ENCODE results near the gene PBX3.

The PBX3 gene

DNA sequence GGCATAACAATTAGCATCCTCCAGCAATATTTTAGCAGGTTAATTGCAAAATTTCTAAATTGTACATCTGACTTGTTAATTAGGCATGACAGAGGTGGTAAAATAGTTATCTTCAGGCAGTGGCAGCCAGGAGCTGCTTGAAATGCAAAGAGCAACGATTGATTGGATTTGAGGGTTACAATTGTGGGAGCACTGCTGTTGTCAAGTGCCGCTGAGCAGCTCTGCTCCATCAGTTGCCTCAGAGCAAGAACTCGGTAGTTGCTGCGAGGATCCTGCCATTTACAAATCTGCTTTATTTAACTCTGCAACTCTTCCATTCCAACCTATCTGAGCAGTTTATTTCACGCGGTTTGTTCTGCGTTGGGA is 12.6 kb downstream of the PBX3 start:
- no peak overlapping the region for H3K27ac ChIP-seq (ENCODE audit: low read depth, low read length, severe bottlenecking)
- H3K4me1 ChIP-seq (ENCODE audit: control insufficient read depth, insufficient read depth, low read length, poor library complexity, severe bottlenecking), result peaks cover 28% of the 10 kb centered on the region
- no peaks in the 10 kb centered on the region for H3K9me3 ChIP-seq (ENCODE audit: control insufficient read depth, low read length)
- 22 to 36% methylated on average over 6 to 7 of the region's 7 CpGs for WGBS, 2 experiments (ENCODE audit: insufficient coverage in 2 of 2)
- H3K4me3 ChIP-seq (ENCODE audit: extremely low read depth, insufficient read depth, low read length, poor library complexity, severe bottlenecking), result no peak overlapping the region
- H3K36me3 ChIP-seq (ENCODE audit: control insufficient read depth, insufficient read depth, low read length), result no peaks in the 10 kb centered on the region

DNA sequence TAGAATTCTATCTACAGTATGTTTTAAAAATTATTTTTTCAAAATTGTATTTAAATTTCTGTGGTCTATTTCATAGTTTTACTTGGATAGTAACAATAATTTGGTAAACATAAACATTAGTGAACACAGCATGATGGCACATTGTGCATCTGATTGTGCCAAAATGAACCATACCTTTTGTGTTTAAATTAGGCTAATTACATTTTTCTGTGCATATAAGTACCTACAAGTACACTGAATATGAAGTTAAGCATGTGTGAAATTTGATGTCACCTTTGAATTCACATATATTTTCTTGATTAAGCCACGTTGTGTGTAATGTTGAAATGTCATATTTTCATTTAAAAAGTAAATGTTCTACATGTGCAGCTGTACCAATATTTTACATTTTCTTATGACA is 13.4 kb downstream of the PBX3 start:
- peaks cover 28% of the 10 kb centered on the region for H3K4me1 ChIP-seq (ENCODE audit: control insufficient read depth, insufficient read depth, low read length, poor library complexity, severe bottlenecking)
- H3K27ac ChIP-seq (ENCODE audit: low read depth, low read length, severe bottlenecking), result no peak overlapping the region
- no peaks in the 10 kb centered on the region for H3K36me3 ChIP-seq (ENCODE audit: control insufficient read depth, insufficient read depth, low read length)
- H3K9me3 ChIP-seq (ENCODE audit: control insufficient read depth, low read length), result no peaks in the 10 kb centered on the region
- WGBS, 2 experiments (ENCODE audit: insufficient coverage in 2 of 2), result no CpG with 5 or more reads among the region's 1 CpG
- H3K4me3 ChIP-seq (ENCODE audit: extremely low read depth, insufficient read depth, low read length, poor library complexity, severe bottlenecking), result no peak overlapping the region

- Histone ChIP-seq H3K4me3 (ENCODE audit: extremely low read depth, insufficient read depth, low read length, poor library complexity, severe bottlenecking) (no peak overlapping the region), H3K4me1 (ENCODE audit: control insufficient read depth, insufficient read depth, low read length, poor library complexity, severe bottlenecking) (peaks cover 28% of the 10 kb centered on the region), H3K9me3 (ENCODE audit: control insufficient read depth, low read length) (no peaks in the 10 kb centered on the region), H3K27ac (ENCODE audit: low read depth, low read length, severe bottlenecking) (no peak overlapping the region), H3K36me3 (ENCODE audit: control insufficient read depth, insufficient read depth, low read length) (no peaks in the 10 kb centered on the region)
- 20% methylated on average over 1 of the region's 2 CpGs; no CpG with 5 or more reads in 1 of the 2 experiments for WGBS, 2 experiments (ENCODE audit: insufficient coverage in 2 of 2)
Measured at GRCh38 chr9:125761676-125762450, 14.7 kb downstream of the PBX3 start.

- WGBS, 2 experiments (ENCODE audit: insufficient coverage in 2 of 2), result 72 to 78% methylated on average over 4 to 7 of the region's 7 CpGs
- H3K4me1 ChIP-seq (ENCODE audit: control insufficient read depth, insufficient read depth, low read length, poor library complexity, severe bottlenecking), result peaks cover 28% of the 10 kb centered on the region
Measured at GRCh38 chr9:125763394-125763801, 16.2 kb downstream of the PBX3 start.

GRCh38 chr9:125764198-125764597 is 17.0 kb downstream of the PBX3 start:
- peaks cover 20% of the 10 kb centered on the region for H3K4me1 ChIP-seq (ENCODE audit: control insufficient read depth, insufficient read depth, low read length, poor library complexity, severe bottlenecking)
- no peaks in the 10 kb centered on the region for H3K9me3 ChIP-seq (ENCODE audit: control insufficient read depth, low read length)
- no peak overlapping the region for H3K27ac ChIP-seq (ENCODE audit: low read depth, low read length, severe bottlenecking)
- no peaks in the 10 kb centered on the region for H3K36me3 ChIP-seq (ENCODE audit: control insufficient read depth, insufficient read depth, low read length)
- no peak overlapping the region for H3K4me3 ChIP-seq (ENCODE audit: extremely low read depth, insufficient read depth, low read length, poor library complexity, severe bottlenecking)
- 83% methylated on average over 1 of the region's 3 CpGs; no CpG with 5 or more reads in 1 of the 2 experiments for WGBS, 2 experiments (ENCODE audit: insufficient coverage in 2 of 2)

More at GRCh38 chr9:125763394-125763801, 16.2 kb downstream of the PBX3 start:
- H3K4me3 ChIP-seq (ENCODE audit: extremely low read depth, insufficient read depth, low read length, poor library complexity, severe bottlenecking), result no peak overlapping the region
- no peaks in the 10 kb centered on the region for H3K9me3 ChIP-seq (ENCODE audit: control insufficient read depth, low read length)
- H3K36me3 ChIP-seq (ENCODE audit: control insufficient read depth, insufficient read depth, low read length), result no peaks in the 10 kb centered on the region
- no peak overlapping the region for H3K27ac ChIP-seq (ENCODE audit: low read depth, low read length, severe bottlenecking)

DNA sequence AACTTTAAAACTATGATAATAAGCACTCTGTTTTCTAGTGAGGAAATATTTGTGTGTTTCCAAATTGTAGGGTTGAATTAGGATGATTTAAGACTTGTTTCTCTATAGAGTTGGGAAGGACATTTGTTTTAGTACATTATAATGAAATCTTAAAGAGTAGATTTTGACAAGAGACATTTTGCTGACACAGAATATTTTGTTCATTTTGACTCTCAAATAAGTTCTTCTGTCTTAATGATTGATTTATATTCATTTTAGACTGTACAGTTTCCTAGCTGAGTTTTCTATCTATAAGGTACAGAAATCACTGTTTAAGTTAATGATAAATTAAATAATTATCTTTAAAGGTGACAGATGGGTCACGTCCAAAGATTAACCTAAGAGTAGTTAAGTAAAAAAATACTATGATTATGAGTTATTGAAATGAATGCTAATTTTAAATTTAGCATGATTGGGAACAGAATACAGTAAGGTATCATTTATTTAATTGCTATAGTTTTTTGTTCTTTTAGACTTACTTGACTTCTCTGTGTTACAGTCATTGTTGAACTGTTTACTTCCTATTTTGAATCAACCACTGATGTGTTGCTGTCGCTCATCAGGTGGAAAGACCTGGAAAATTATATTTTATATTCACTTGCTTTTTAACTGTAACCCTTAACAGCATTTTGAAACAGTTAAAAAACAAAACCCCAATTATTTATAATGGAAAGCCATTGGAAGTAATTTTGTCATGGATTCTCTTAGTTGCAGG is 19.5 kb downstream of the PBX3 start:
- H3K9me3 ChIP-seq (ENCODE audit: control insufficient read depth, low read length), result no peaks in the 10 kb centered on the region
- no CpG with 5 or more reads among the region's 2 CpGs for WGBS, 2 experiments (ENCODE audit: insufficient coverage in 2 of 2)
- H3K36me3 ChIP-seq (ENCODE audit: control insufficient read depth, insufficient read depth, low read length), result no peaks in the 10 kb centered on the region
- no peak overlapping the region for H3K27ac ChIP-seq (ENCODE audit: low read depth, low read length, severe bottlenecking)
- H3K4me3 ChIP-seq (ENCODE audit: extremely low read depth, insufficient read depth, low read length, poor library complexity, severe bottlenecking), result no peak overlapping the region
- H3K4me1 ChIP-seq (ENCODE audit: control insufficient read depth, insufficient read depth, low read length, poor library complexity, severe bottlenecking), result peaks cover 10% of the 10 kb centered on the region

GRCh38 chr9:125767349-125767748 is 20.2 kb downstream of the PBX3 start:
- no peaks in the 10 kb centered on the region for H3K9me3 ChIP-seq (ENCODE audit: control insufficient read depth, low read length)
- H3K4me3 ChIP-seq (ENCODE audit: extremely low read depth, insufficient read depth, low read length, poor library complexity, severe bottlenecking), result no peak overlapping the region
- H3K27ac ChIP-seq (ENCODE audit: low read depth, low read length, severe bottlenecking), result no peak overlapping the region
- peaks cover 1% of the 10 kb centered on the region for H3K36me3 ChIP-seq (ENCODE audit: control insufficient read depth, insufficient read depth, low read length)
- peaks cover 9% of the 10 kb centered on the region for H3K4me1 ChIP-seq (ENCODE audit: control insufficient read depth, insufficient read depth, low read length, poor library complexity, severe bottlenecking)

- no peak overlapping the region for H3K27ac ChIP-seq (ENCODE audit: low read depth, low read length, severe bottlenecking)
- WGBS, 2 experiments (ENCODE audit: insufficient coverage in 2 of 2), result no CpG with 5 or more reads among the region's 1 CpG
- peaks cover 14% of the 10 kb centered on the region for H3K36me3 ChIP-seq (ENCODE audit: control insufficient read depth, insufficient read depth, low read length)
- H3K9me3 ChIP-seq (ENCODE audit: control insufficient read depth, low read length), result no peaks in the 10 kb centered on the region
- H3K4me1 ChIP-seq (ENCODE audit: control insufficient read depth, insufficient read depth, low read length, poor library complexity, severe bottlenecking), result no peaks in the 10 kb centered on the region
- no peak overlapping the region for H3K4me3 ChIP-seq (ENCODE audit: extremely low read depth, insufficient read depth, low read length, poor library complexity, severe bottlenecking)
Measured at GRCh38 chr9:125768803-125769202, 21.6 kb downstream of the PBX3 start.

DNA sequence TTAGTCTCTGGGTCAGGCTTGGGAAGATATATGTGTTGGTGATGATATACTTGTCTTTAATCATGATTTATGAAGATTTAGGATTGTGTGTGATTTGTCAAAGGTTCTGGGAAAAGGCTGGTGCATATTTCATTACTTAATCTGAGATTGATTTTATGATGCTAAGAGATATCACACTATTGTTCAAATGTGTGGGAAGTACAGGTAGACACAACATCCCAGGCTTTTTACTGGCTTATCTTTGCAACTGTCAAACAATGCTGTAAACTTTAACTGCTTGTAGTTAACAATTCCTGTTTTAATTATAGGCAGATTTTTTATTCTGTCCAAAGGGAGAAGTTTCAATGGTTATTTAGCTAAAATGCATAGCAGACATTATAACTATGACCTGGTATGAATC is 23.9 kb downstream of the PBX3 start:
- Histone ChIP-seq H3K27ac (ENCODE audit: low read depth, low read length, severe bottlenecking) (no peak overlapping the region), H3K9me3 (ENCODE audit: control insufficient read depth, low read length) (no peaks in the 10 kb centered on the region), H3K4me1 (ENCODE audit: control insufficient read depth, insufficient read depth, low read length, poor library complexity, severe bottlenecking) (no peaks in the 10 kb centered on the region), H3K36me3 (ENCODE audit: control insufficient read depth, insufficient read depth, low read length) (peaks cover 20% of the 10 kb centered on the region), H3K4me3 (ENCODE audit: extremely low read depth, insufficient read depth, low read length, poor library complexity, severe bottlenecking) (no peak overlapping the region)

GRCh38 chr9:125772740-125773139 is 25.6 kb downstream of the PBX3 start:
- H3K4me3 ChIP-seq (ENCODE audit: extremely low read depth, insufficient read depth, low read length, poor library complexity, severe bottlenecking), result no peak overlapping the region
- no peak overlapping the region for H3K27ac ChIP-seq (ENCODE audit: low read depth, low read length, severe bottlenecking)
- H3K4me1 ChIP-seq (ENCODE audit: control insufficient read depth, insufficient read depth, low read length, poor library complexity, severe bottlenecking), result no peaks in the 10 kb centered on the region
- 87 to 100% methylated on average over 1 to 2 of the region's 2 CpGs for WGBS, 2 experiments (ENCODE audit: insufficient coverage in 2 of 2)
- peaks cover 23% of the 10 kb centered on the region for H3K36me3 ChIP-seq (ENCODE audit: control insufficient read depth, insufficient read depth, low read length)
- no peaks in the 10 kb centered on the region for H3K9me3 ChIP-seq (ENCODE audit: control insufficient read depth, low read length)

GRCh38 chr9:125774106-125774505 is 26.9 kb downstream of the PBX3 start:
- Histone ChIP-seq H3K4me1 (ENCODE audit: control insufficient read depth, insufficient read depth, low read length, poor library complexity, severe bottlenecking) (no peaks in the 10 kb centered on the region), H3K27ac (ENCODE audit: low read depth, low read length, severe bottlenecking) (no peak overlapping the region), H3K4me3 (ENCODE audit: extremely low read depth, insufficient read depth, low read length, poor library complexity, severe bottlenecking) (no peak overlapping the region), H3K9me3 (ENCODE audit: control insufficient read depth, low read length) (no peaks in the 10 kb centered on the region), H3K36me3 (ENCODE audit: control insufficient read depth, insufficient read depth, low read length) (peaks cover 30% of the 10 kb centered on the region)
- 100% methylated on average over 1 of the region's 4 CpGs; no CpG with 5 or more reads in 1 of the 2 experiments for WGBS, 2 experiments (ENCODE audit: insufficient coverage in 2 of 2)

Data from mesodermal cell (in vitro differentiated cells).